Calu3 (cell line): ENCODE results near the gene LTBP2. TPM values are rescaled to one million over a fixed set of nuclear protein-coding genes. Genes with fewer than 3 reads are reported as not detected.

Experiments used
- BruUV-seq: library from RNA; stranded (reverse); fragments of 400-500 nt; replicated peaks from 2 replicates; lab custom pipeline; 2021; lab: Mats Ljungman, UMichigan
- CTCF ChIA-PET: fragments of 300-600 bp; sonication (Branson Sonifier 250); formaldehyde crosslinking; loops from one replicate; lab custom pipeline; 2022; ENCODE audit warnings: antibody characterized with exemption; lab: Charles Lee
- DNase-seq: peaks from one replicate; pipeline ENCODE4 v3.0.0; 2022
- H3K27ac Mint-ChIP-seq: one replicate; pipeline ENCODE4 v1.8.0; 2022; ENCODE audit warnings: mixed read lengths; ENCODE audit not compliant: unreplicated experiment
- H3K27me3 Mint-ChIP-seq: one replicate; pipeline ENCODE4 v1.8.0; 2022; ENCODE audit warnings: mixed read lengths; ENCODE audit not compliant: unreplicated experiment
- H3K36me3 Mint-ChIP-seq: one replicate; pipeline ENCODE4 v1.8.0; 2022; ENCODE audit warnings: mild to moderate bottlenecking, moderate library complexity, mixed read lengths; ENCODE audit not compliant: insufficient read depth, unreplicated experiment
- H3K4me1 Mint-ChIP-seq: one replicate; pipeline ENCODE4 v1.8.0; 2022; ENCODE audit warnings: mild to moderate bottlenecking, low read depth, mixed read lengths; ENCODE audit not compliant: unreplicated experiment
- H3K4me3 Mint-ChIP-seq: one replicate; pipeline ENCODE4 v1.8.0; 2022; ENCODE audit warnings: mild to moderate bottlenecking, low read depth, moderate library complexity, mixed read lengths; ENCODE audit not compliant: unreplicated experiment
- H3K9me3 Mint-ChIP-seq: one replicate; pipeline ENCODE4 v1.8.0; 2022; ENCODE audit warnings: low read depth, mixed read lengths; ENCODE audit not compliant: unreplicated experiment
- intact Hi-C: fragments of 100-400 bp; cut with micrococcal nuclease; formaldehyde crosslinking; loops from one replicate; pipeline ENCODE4 v1.10.0; 2022; ENCODE audit not compliant: unreplicated experiment
- total RNA-seq: library from RNA; stranded (reverse); gene quantifications from 2 replicates; pipeline ENCODE4 v1.2.3, GENCODE V29; 2022
- TF ChIP-seq, protein P1 (sequence below): fragments of 200-600 bp; IDR thresholded peaks from one replicate; pipeline ENCODE4 v1.8.0; 2022; ENCODE audit warnings: antibody characterized with exemption; ENCODE audit not compliant: unreplicated experiment

LTBP2 gene
- total RNA-seq, 1 experiment from 2014 or later: 4.3 TPM

DNA sequence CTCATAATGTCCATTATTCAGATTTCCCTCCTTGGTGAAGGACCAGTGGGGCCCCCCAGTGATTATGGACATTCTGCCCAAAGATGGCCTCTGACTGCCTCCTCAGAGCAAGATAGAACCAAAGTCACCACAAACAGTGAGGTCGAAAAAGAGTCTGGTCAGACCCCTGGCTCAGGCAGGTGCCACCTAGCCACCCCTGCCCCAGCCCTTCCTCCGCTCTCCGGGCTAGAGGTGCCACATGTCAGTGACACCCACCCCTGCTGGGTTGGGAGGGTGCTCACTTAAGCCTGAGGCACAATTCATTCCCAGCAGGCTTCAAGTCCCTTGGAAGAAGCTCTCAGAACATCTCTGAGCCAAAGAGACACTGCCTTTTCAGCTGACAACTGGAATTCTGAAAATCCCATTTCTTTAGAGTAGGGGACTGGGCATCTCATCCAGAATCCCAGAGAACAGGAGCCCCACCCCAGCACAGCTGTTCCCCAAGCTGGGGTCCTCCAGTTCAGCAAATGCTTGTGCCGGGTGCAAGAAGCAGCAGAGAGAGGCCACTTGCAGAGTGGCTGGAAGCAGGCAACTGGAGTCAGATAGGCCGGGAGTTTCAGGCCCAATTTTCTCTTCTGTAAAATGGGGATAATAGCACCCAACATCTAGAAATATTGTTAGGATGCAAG, 68.1 kb downstream of the LTBP2 start:
- DNase-seq: no peak
- H3K36me3 Mint-ChIP-seq: no peaks in the 10 kb centered on the region
- CTCF ChIA-PET: no interaction called here
- TF ChIP-seq, protein P1, sequence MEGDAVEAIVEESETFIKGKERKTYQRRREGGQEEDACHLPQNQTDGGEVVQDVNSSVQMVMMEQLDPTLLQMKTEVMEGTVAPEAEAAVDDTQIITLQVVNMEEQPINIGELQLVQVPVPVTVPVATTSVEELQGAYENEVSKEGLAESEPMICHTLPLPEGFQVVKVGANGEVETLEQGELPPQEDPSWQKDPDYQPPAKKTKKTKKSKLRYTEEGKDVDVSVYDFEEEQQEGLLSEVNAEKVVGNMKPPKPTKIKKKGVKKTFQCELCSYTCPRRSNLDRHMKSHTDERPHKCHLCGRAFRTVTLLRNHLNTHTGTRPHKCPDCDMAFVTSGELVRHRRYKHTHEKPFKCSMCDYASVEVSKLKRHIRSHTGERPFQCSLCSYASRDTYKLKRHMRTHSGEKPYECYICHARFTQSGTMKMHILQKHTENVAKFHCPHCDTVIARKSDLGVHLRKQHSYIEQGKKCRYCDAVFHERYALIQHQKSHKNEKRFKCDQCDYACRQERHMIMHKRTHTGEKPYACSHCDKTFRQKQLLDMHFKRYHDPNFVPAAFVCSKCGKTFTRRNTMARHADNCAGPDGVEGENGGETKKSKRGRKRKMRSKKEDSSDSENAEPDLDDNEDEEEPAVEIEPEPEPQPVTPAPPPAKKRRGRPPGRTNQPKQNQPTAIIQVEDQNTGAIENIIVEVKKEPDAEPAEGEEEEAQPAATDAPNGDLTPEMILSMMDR: no peak
- intact Hi-C loops: no loop called here
- no TSS peak for BruUV-seq
- peaks cover 4% of the 10 kb centered on the region for H3K4me1 Mint-ChIP-seq
- H3K27me3 Mint-ChIP-seq: peaks cover 27% of the 10 kb centered on the region
- no peak overlapping the region for H3K27ac Mint-ChIP-seq
- H3K9me3 Mint-ChIP-seq: no peaks in the 10 kb centered on the region
- H3K4me3 Mint-ChIP-seq: no peak overlapping the region

DNA sequence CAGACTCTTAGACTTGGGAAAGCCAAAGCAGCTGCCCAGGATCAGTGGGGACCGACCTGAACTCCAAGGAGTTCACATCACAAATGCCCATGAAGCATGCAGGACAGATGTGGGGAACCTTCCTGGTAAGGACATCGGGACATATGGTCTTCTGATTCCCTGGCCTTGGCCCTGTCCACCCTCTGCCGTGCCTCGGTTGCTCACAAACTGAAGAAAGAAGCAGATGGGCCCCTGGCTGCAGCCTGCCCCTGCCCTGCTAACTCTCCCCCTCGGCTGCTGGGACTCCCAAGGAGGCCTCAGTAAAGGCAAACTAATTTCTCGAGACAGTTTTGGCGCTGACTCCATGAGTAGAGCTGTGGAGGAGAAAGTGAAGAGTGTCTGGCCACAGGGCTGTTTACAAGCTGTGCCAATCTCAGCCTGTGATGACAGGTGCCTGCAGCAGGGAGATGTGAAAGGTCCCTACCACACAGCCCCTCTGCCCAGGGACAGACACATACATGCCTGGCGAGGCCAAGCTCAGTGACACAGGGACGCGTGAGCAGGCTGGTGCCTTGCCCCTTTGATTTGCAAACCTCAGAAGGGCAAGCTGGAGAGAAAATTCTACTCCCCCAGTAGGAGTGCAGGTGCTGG, 69.9 kb downstream of the LTBP2 start:
- peaks cover 27% of the 10 kb centered on the region for H3K27me3 Mint-ChIP-seq
- no TSS peak for BruUV-seq
- TF ChIP-seq, protein P1: no peak
- no peaks in the 10 kb centered on the region for H3K9me3 Mint-ChIP-seq
- no peak overlapping the region for H3K4me3 Mint-ChIP-seq
- no peak overlapping the region for H3K27ac Mint-ChIP-seq
- DNase-seq: no peak
- H3K36me3 Mint-ChIP-seq: no peaks in the 10 kb centered on the region
- intact Hi-C loops: no loop called here
- CTCF ChIA-PET: no interaction called here
- no peaks in the 10 kb centered on the region for H3K4me1 Mint-ChIP-seq

DNA sequence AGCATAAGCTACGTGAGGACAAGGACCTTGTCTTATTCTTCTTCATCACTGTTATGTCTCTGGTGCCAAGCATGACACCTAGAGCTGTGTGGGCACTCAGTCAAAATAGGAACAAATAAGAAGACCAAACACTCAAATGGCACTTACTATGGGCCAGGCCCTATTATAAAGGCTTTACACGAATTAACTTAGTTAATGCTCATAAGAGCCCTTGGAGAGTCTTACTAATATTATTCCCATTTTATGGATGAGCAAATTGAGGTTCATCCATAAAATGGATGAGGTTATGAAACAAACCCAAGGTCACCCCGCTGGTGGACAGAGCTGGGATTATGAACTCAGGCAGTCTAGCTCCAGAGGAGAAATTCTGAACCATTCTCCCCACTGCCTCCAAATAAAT, 70.8 kb downstream of the LTBP2 start:
- Mint-ChIP-seq H3K27ac (no peak overlapping the region), H3K4me3 (no peak overlapping the region), H3K36me3 (no peaks in the 10 kb centered on the region), H3K9me3 (no peaks in the 10 kb centered on the region), H3K4me1 (no peaks in the 10 kb centered on the region), H3K27me3 (peaks cover 27% of the 10 kb centered on the region)
- TF ChIP-seq, protein P1: no peak
- no peak for DNase-seq
- CTCF ChIA-PET: interaction anchor here (0.7 kb wide), 1 partner anchor 126 kb away, joined by 3 read pairs; no protein-coding TSS in a partner anchor
- intact Hi-C loops: no loop called here
- no TSS peak for BruUV-seq

DNA sequence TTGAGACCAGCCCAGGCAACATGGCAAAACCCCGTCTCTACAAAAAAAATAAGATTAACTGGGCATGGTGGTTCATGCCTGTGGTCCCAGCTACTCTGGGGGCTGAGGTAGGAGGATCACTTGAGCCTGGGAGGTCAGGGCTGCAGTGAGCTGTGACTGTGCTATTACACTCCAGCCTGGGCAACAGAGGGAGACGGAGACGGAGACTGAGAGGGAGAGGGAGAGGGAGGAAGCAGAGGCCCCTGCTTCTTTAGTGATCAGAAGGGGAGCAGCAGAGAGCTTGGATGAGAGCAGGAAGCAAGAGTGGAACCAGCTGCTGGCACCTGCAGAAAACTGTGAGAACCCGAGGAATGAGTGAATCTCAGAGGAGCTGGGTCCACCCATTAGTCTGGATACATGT, 72.5 kb downstream of the LTBP2 start:
- TF ChIP-seq, protein P1: no peak
- Mint-ChIP-seq H3K9me3 (no peaks in the 10 kb centered on the region), H3K36me3 (no peaks in the 10 kb centered on the region), H3K4me3 (no peak overlapping the region), H3K4me1 (no peaks in the 10 kb centered on the region), H3K27me3 (peaks cover 12% of the 10 kb centered on the region), H3K27ac (no peak overlapping the region)
- CTCF ChIA-PET: interaction anchor here (0.7 kb wide), 1 partner anchor 12 kb away, joined by 3 read pairs; no protein-coding TSS in a partner anchor
- no peak for DNase-seq
- intact Hi-C loops: no loop called here
- no TSS peak for BruUV-seq
